ENCODE data around the gene MMD. TPM values are rescaled to one million over a fixed set of nuclear protein-coding genes. Genes with fewer than 3 reads are reported as not detected.

MMD gene
- total and polyA plus RNA-seq, 2 of the 13 experiments (the other 11 are each of a cell fraction or from before 2014, with no cell fraction given), result 121 to 225 TPM

GRCh38 chr17:55433629-55434422, 12.2 kb upstream of the MMD start (continued):
- TF ChIP-seq ZBTB43 (CRISPR knock-in tag; conservative IDR thresholded peaks at IDR 0.05), result peak; percentile 92
- peak; percentile 24 for TF ChIP-seq TBL1XR1 (IDR thresholded peaks at IDR 0.05; ENCODE audit: borderline replicate concordance, low read length, partially characterized antibody)
- TF ChIP-seq ATRX (CRISPR knock-in tag; IDR thresholded peaks at IDR 0.05; ENCODE audit: borderline replicate concordance), result no peak
- no peak for TF ChIP-seq KIAA2018 (CRISPR knock-in tag; IDR thresholded peaks at IDR 0.05; ENCODE audit: borderline replicate concordance)
- TF ChIP-seq ATF6 (CRISPR knock-in tag; conservative IDR thresholded peaks at IDR 0.05), result 0 out of 2 replicates have a peak, but pooled peaks have one; percentile 16
- TF ChIP-seq ZNF549 (CRISPR knock-in tag; IDR thresholded peaks at IDR 0.05), result no peak
- TF ChIP-seq ZBTB20 (CRISPR knock-in tag; IDR thresholded peaks at IDR 0.05; ENCODE audit: borderline replicate concordance, low read depth), result peak; percentile 13; the same call in 1 of the 2 replicates
- TF ChIP-seq ZNF275 (CRISPR knock-in tag; IDR thresholded peaks at IDR 0.05; ENCODE audit: borderline replicate concordance), result peak; percentile 68; the same call in 1 of the 2 replicates
- TF ChIP-seq SP2 (CRISPR knock-in tag; IDR thresholded peaks at IDR 0.05), result no peak
- TF ChIP-seq ZFP36L1 (CRISPR knock-in tag; IDR thresholded peaks at IDR 0.05), result no peak
- TF ChIP-seq GRHL1 (CRISPR knock-in tag; conservative IDR thresholded peaks at IDR 0.05), result no peak
- TF ChIP-seq ZNF672 (CRISPR knock-in tag; IDR thresholded peaks at IDR 0.05), result no peak
